Activated T-cell treated with anti-CD3 and anti-CD28 coated beads, Interleukin-2, amount 50 U/mL, for 72 hours (primary cell): ENCODE data around the gene TTC9. TPM values are rescaled to one million over a fixed set of nuclear protein-coding genes. Genes with fewer than 3 reads are reported as not detected.

ENCODE experiments used
- ATAC-seq, 2 donors: fragments of 150-1000 bp; cut with Tn5 transposase; replicated peaks in 1 of 2; 2 replicates each; pipeline ENCODE4 v1.10.0; 2021; ENCODE audit warnings: moderate library complexity in 2 of 2, mild to moderate bottlenecking in 1 of 2
- DNase-seq, 2 donors: peaks; one replicate each; pipeline ENCODE4 v3.0.0; 2021 to 2022; ENCODE audit warnings: mixed read lengths in 1 of 2
- H3K27ac Mint-ChIP-seq: one replicate; pipeline ENCODE4 v1.8.0; 2022; ENCODE audit warnings: mild to moderate bottlenecking, moderate library complexity, mixed read lengths
- H3K27me3 Mint-ChIP-seq: one replicate; pipeline ENCODE4 v1.8.0; 2022; ENCODE audit warnings: low read depth, mixed read lengths
- H3K36me3 Mint-ChIP-seq, 2 donors: one replicate each; pipeline ENCODE4 v1.8.0; 2022; ENCODE audit warnings: mixed read lengths in 2 of 2, mild to moderate bottlenecking in 1 of 2; ENCODE audit not compliant: insufficient read depth in 2 of 2
- H3K4me1 Mint-ChIP-seq: one replicate; pipeline ENCODE4 v1.8.0; 2022; ENCODE audit warnings: low read depth, mixed read lengths
- H3K4me3 Mint-ChIP-seq, 2 donors: one replicate each; pipeline ENCODE4 v1.8.0; 2022; ENCODE audit warnings: mild to moderate bottlenecking in 2 of 2, mixed read lengths in 2 of 2, moderate library complexity in 2 of 2
- H3K9me3 Mint-ChIP-seq, 2 donors: one replicate each; pipeline ENCODE4 v1.8.0; 2022; ENCODE audit warnings: mixed read lengths in 2 of 2
- total RNA-seq, 2 donors: library from RNA; stranded (reverse); gene quantifications; one replicate each; pipeline ENCODE4 v1.2.3, GENCODE V29; 2022

The TTC9 gene
- total RNA-seq, result 10 to 100 TPM; 10.5 to 10.9 TPM

GRCh38 chr14:70641548-70642302 lies at the start of gene TTC9:
TSS of gene TTC9 (plus strand) at chr14:70641916. CDS start at chr14:70642130, 214 bp downstream.
- Mint-ChIP-seq H3K27me3 (no peaks in the 10 kb centered on the region), H3K4me1 (peaks cover 50% of the 10 kb centered on the region), H3K9me3 (no peaks in the 10 kb centered on the region), H3K4me3 (peak within 1 kb of the TSS; percentile 95 to 97), H3K36me3 (peaks cover 3 to 8% of the 10 kb centered on the region in 2 donors), H3K27ac (peak within 1 kb of the TSS; percentile 90)
- ATAC-seq (peak; percentile 48 to 49), DNase-seq (peak; percentile 45 to 59)

GRCh38 chr14:70594461-70594860 lies 47.3 kb upstream of the TTC9 start:
- Mint-ChIP-seq H3K27me3 (no peaks in the 10 kb centered on the region), H3K4me3 (no peak overlapping the region), H3K9me3 (no peaks in the 10 kb centered on the region), H3K4me1 (peaks cover 20% of the 10 kb centered on the region), H3K27ac (no peak overlapping the region), H3K36me3 (peaks cover 7 to 19% of the 10 kb centered on the region in 2 donors)
- no peak for DNase-seq
- no peak for ATAC-seq

GRCh38 chr14:70595443-70596185 lies 46.1 kb upstream of the TTC9 start:
- DNase-seq (no peak), ATAC-seq (no peak)
- Mint-ChIP-seq H3K27ac (no peak overlapping the region), H3K9me3 (no peaks in the 10 kb centered on the region), H3K27me3 (no peaks in the 10 kb centered on the region), H3K4me3 (no peak overlapping the region), H3K36me3 (peaks cover 10 to 18% of the 10 kb centered on the region in 2 donors), H3K4me1 (peaks cover 30% of the 10 kb centered on the region)

- H3K4me3 Mint-ChIP-seq, result peak overlapping the region in 1 of 2 donors; percentile 39
- H3K9me3 Mint-ChIP-seq, result no peaks in the 10 kb centered on the region
- ATAC-seq (no peak), DNase-seq (no peak)
- H3K27ac Mint-ChIP-seq, result peak overlapping the region; percentile 88
- peaks cover 35% of the 10 kb centered on the region for H3K4me1 Mint-ChIP-seq
- H3K36me3 Mint-ChIP-seq, result peaks cover 7 to 12% of the 10 kb centered on the region in 2 donors
- H3K27me3 Mint-ChIP-seq, result no peaks in the 10 kb centered on the region
Observed at GRCh38 chr14:70597731-70598130, 44.0 kb upstream of the TTC9 start.

GRCh38 chr14:70599345-70599744 lies 42.4 kb upstream of the TTC9 start:
- ATAC-seq (peak in 1 of 2 donors; percentile 31), DNase-seq (no peak)
- peak overlapping the region; percentile 98 to 100 for H3K4me3 Mint-ChIP-seq
- no peaks in the 10 kb centered on the region for H3K9me3 Mint-ChIP-seq
- peaks cover 35% of the 10 kb centered on the region for H3K4me1 Mint-ChIP-seq
- no peaks in the 10 kb centered on the region for H3K27me3 Mint-ChIP-seq
- H3K27ac Mint-ChIP-seq, result peak overlapping the region; percentile 100
- H3K36me3 Mint-ChIP-seq, result peaks cover 5 to 7% of the 10 kb centered on the region in 2 donors

- no peaks in the 10 kb centered on the region for H3K9me3 Mint-ChIP-seq
- ATAC-seq (peak; percentile 99 to 100), DNase-seq (peak; percentile 90 to 94)
- H3K27me3 Mint-ChIP-seq, result no peaks in the 10 kb centered on the region
- peaks cover 4 to 5% of the 10 kb centered on the region in 2 donors for H3K36me3 Mint-ChIP-seq
- peak within 1 kb of the TSS; percentile 98 to 100 for H3K4me3 Mint-ChIP-seq
- peak within 1 kb of the TSS; percentile 100 for H3K27ac Mint-ChIP-seq
- peaks cover 35% of the 10 kb centered on the region for H3K4me1 Mint-ChIP-seq
Observed at GRCh38 chr14:70600382-70601157, 41.1 kb upstream of the TTC9 start, which contains the start of gene MED6. TSS of gene MED6 (minus strand) at chr14:70600655. CDS start at chr14:70600637, 18 bp downstream.

GRCh38 chr14:70601162-70601561 lies 40.6 kb upstream of the TTC9 start:
- peaks cover 3% of the 10 kb centered on the region for H3K27me3 Mint-ChIP-seq
- DNase-seq (no peak), ATAC-seq (no peak)
- H3K9me3 Mint-ChIP-seq, result no peaks in the 10 kb centered on the region
- peak overlapping the region; percentile 98 to 100 for H3K4me3 Mint-ChIP-seq
- peak overlapping the region; percentile 100 for H3K27ac Mint-ChIP-seq
- H3K36me3 Mint-ChIP-seq, result peaks cover 4 to 5% of the 10 kb centered on the region in 2 donors
- peaks cover 35% of the 10 kb centered on the region for H3K4me1 Mint-ChIP-seq

GRCh38 chr14:70602254-70602653 lies 39.5 kb upstream of the TTC9 start:
- Mint-ChIP-seq H3K4me1 (peaks cover 35% of the 10 kb centered on the region), H3K27ac (no peak overlapping the region), H3K9me3 (no peaks in the 10 kb centered on the region), H3K4me3 (no peak overlapping the region), H3K27me3 (peaks cover 11% of the 10 kb centered on the region), H3K36me3 (peaks cover 4 to 5% of the 10 kb centered on the region in 2 donors)
- ATAC-seq, result no peak
- no peak for DNase-seq

- Mint-ChIP-seq H3K4me3 (no peak overlapping the region), H3K9me3 (no peaks in the 10 kb centered on the region), H3K27me3 (peaks cover 8% of the 10 kb centered on the region), H3K36me3 (no peaks in the 10 kb centered on the region), H3K27ac (no peak overlapping the region), H3K4me1 (no peaks in the 10 kb centered on the region)
- DNase-seq (no peak), ATAC-seq (no peak)
Observed at GRCh38 chr14:70611216-70611615, 30.5 kb upstream of the TTC9 start.

- DNase-seq, result no peak
- Mint-ChIP-seq H3K36me3 (no peaks in the 10 kb centered on the region), H3K4me1 (no peaks in the 10 kb centered on the region)
Observed at GRCh38 chr14:70616646-70617045, 25.1 kb upstream of the TTC9 start.

GRCh38 chr14:70618314-70618713 lies 23.4 kb upstream of the TTC9 start:
- ATAC-seq, result no peak
- no peak overlapping the region for H3K27ac Mint-ChIP-seq

More at GRCh38 chr14:70616646-70617045, 25.1 kb upstream of the TTC9 start:
- Mint-ChIP-seq H3K27ac (no peak overlapping the region), H3K27me3 (no peaks in the 10 kb centered on the region), H3K4me3 (no peak overlapping the region), H3K9me3 (no peaks in the 10 kb centered on the region)
- ATAC-seq, result no peak

GRCh38 chr14:70619708-70620107 lies 22.0 kb upstream of the TTC9 start:
- ATAC-seq (no peak), DNase-seq (no peak)
- Mint-ChIP-seq H3K9me3 (no peaks in the 10 kb centered on the region), H3K4me1 (peaks cover 5% of the 10 kb centered on the region), H3K27ac (no peak overlapping the region), H3K27me3 (no peaks in the 10 kb centered on the region), H3K4me3 (no peak overlapping the region), H3K36me3 (peaks cover 1 to 4% of the 10 kb centered on the region in 2 donors)

More at GRCh38 chr14:70618314-70618713, 23.4 kb upstream of the TTC9 start:
- peaks cover 5% of the 10 kb centered on the region for H3K4me1 Mint-ChIP-seq
- H3K4me3 Mint-ChIP-seq, result no peak overlapping the region
- peaks cover 1 to 4% of the 10 kb centered on the region in 2 donors for H3K36me3 Mint-ChIP-seq
- no peaks in the 10 kb centered on the region for H3K27me3 Mint-ChIP-seq
- no peak for DNase-seq
- no peaks in the 10 kb centered on the region for H3K9me3 Mint-ChIP-seq
